Measurements from ENCODE around the gene ACO2.

ACO2 gene

DNA sequence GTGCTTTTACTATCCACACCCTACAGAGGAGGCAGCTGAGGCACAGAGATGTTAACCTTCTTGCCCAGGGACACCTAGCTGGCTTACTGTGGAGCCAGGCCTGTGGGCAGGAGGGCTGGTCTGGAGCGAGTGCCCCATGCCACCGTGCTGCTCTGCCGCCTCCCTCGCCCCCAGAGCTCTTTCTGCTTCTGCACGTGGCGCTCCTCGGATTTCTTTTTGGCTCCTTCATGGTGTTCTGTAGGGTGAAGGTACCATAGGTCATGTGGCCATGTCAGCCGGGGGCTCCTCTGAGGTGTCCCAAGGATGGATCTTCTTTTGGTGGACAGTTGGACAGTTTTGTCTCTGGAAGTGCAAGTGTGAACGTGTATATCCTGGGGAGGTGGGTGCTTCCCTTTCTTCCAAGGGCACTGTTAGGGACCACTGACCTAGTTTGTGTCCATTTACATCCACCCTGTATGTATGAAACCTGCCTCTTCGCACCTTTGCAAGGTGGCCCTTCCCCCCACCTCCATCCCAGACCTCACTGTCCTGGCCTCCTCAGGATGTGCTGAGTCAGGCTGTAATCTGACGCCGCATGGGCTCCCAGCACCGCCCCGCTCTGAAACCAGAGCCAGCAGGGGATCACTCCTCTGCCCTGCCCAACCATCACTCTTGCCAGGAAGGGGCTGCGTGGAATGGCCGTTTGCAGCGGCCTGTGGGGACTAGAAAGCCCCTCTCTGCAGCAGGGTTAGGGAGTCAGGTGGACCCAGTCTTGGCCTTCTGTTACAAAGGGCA, 43.7 kb downstream of the ACO2 start:
- Histone ChIP-seq H3K4me1 (ENCODE audit: insufficient read depth, low read length, poor library complexity, severe bottlenecking) (peaks cover 5% of the 10 kb centered on the region), H3K9me2 (replicated peaks; ENCODE audit: low read depth, low read length) (no peaks in the 10 kb centered on the region), H3K9me3 (ENCODE audit: insufficient read depth, low read depth, low read length) (no peaks in the 10 kb centered on the region), H3F3A (ENCODE audit: low read depth) (no peaks in the 10 kb centered on the region), H3K9ac (ENCODE audit: low read depth, low read length, poor library complexity, severe bottlenecking) (no peak overlapping the region), H4K20me1 (ENCODE audit: insufficient read depth, low read length, poor library complexity, severe bottlenecking) (no peaks in the 10 kb centered on the region), H3K79me2 (ENCODE audit: insufficient read depth, low read length) (no peaks in the 10 kb centered on the region), H3K36me3 (ENCODE audit: insufficient read depth, low read length) (peaks cover 86% of the 10 kb centered on the region; the same call in 1 of the 2 replicates), H2AFZ (ENCODE audit: low read length) (no peak overlapping the region), H3K4me2 (ENCODE audit: low read depth, low read length, poor library complexity, severe bottlenecking) (no peak overlapping the region), H3K27me3 (ENCODE audit: insufficient read depth, low read length, poor library complexity, severe bottlenecking) (no peaks in the 10 kb centered on the region), H3K4me3 (ENCODE audit: low read length, poor library complexity, severe bottlenecking) (no peak overlapping the region)
- TF ChIP-seq EZH2phosphoT487 (IDR thresholded peaks at IDR 0.05; ENCODE audit: borderline replicate concordance) (no peak), CTCF (conservative IDR thresholded peaks at IDR 0.05; ENCODE audit: low read length) (no peak)

DNA sequence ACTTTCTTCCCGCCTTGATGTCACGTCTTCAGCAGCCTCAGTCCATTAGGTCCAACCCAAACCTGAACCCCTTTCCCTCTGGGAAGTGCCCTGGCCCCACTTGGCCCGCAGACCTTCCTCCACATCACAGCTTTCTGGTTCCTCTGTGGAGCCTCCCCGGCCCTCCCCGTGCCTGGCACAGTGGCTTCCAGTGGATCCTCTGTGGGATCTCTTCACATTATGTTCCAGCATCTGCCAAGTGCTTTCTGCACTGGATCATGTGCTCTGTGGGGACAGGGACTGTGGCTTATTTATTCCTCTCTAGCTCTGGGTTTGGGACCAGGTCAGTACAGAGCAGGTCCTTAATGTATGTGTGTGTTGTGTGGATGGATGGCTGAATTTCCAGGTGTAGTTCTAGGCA, 44.5 kb downstream of the ACO2 start:
- Histone ChIP-seq H3F3A (ENCODE audit: low read depth) (no peaks in the 10 kb centered on the region), H3K4me3 (ENCODE audit: low read length, poor library complexity, severe bottlenecking) (no peak overlapping the region), H3K4me1 (ENCODE audit: insufficient read depth, low read length, poor library complexity, severe bottlenecking) (peaks cover 5% of the 10 kb centered on the region), H3K4me2 (ENCODE audit: low read depth, low read length, poor library complexity, severe bottlenecking) (no peak overlapping the region), H3K9ac (ENCODE audit: low read depth, low read length, poor library complexity, severe bottlenecking) (no peak overlapping the region), H3K79me2 (ENCODE audit: insufficient read depth, low read length) (no peaks in the 10 kb centered on the region), H3K9me3 (ENCODE audit: insufficient read depth, low read depth, low read length) (no peaks in the 10 kb centered on the region), H2AFZ (ENCODE audit: low read length) (no peak overlapping the region), H3K27me3 (ENCODE audit: insufficient read depth, low read length, poor library complexity, severe bottlenecking) (no peaks in the 10 kb centered on the region), H3K9me2 (replicated peaks; ENCODE audit: low read depth, low read length) (no peaks in the 10 kb centered on the region), H3K36me3 (ENCODE audit: insufficient read depth, low read length) (peaks cover 86% of the 10 kb centered on the region; the same call in 1 of the 2 replicates), H4K20me1 (ENCODE audit: insufficient read depth, low read length, poor library complexity, severe bottlenecking) (no peaks in the 10 kb centered on the region)
- no peak for TF ChIP-seq CTCF (conservative IDR thresholded peaks at IDR 0.05; ENCODE audit: low read length)
- no peak for TF ChIP-seq EZH2phosphoT487 (IDR thresholded peaks at IDR 0.05; ENCODE audit: borderline replicate concordance)

GRCh38 chr22:41516462-41516861, 47.5 kb downstream of the ACO2 start:
- no peak for TF ChIP-seq CTCF (conservative IDR thresholded peaks at IDR 0.05; ENCODE audit: low read length)
- no peak for TF ChIP-seq EZH2phosphoT487 (IDR thresholded peaks at IDR 0.05; ENCODE audit: borderline replicate concordance)
- Histone ChIP-seq H3K9ac (ENCODE audit: low read depth, low read length, poor library complexity, severe bottlenecking) (no peak overlapping the region), H2AFZ (ENCODE audit: low read length) (no peak overlapping the region), H3K9me3 (ENCODE audit: insufficient read depth, low read depth, low read length) (no peaks in the 10 kb centered on the region), H3K4me2 (ENCODE audit: low read depth, low read length, poor library complexity, severe bottlenecking) (no peak overlapping the region), H3K4me1 (ENCODE audit: insufficient read depth, low read length, poor library complexity, severe bottlenecking) (peaks cover 5% of the 10 kb centered on the region), H3K9me2 (replicated peaks; ENCODE audit: low read depth, low read length) (no peaks in the 10 kb centered on the region), H4K20me1 (ENCODE audit: insufficient read depth, low read length, poor library complexity, severe bottlenecking) (no peaks in the 10 kb centered on the region), H3K4me3 (ENCODE audit: low read length, poor library complexity, severe bottlenecking) (no peak overlapping the region), H3F3A (ENCODE audit: low read depth) (no peaks in the 10 kb centered on the region), H3K79me2 (ENCODE audit: insufficient read depth, low read length) (no peaks in the 10 kb centered on the region), H3K36me3 (ENCODE audit: insufficient read depth, low read length) (peaks cover 69% of the 10 kb centered on the region; the same call in 1 of the 2 replicates), H3K27me3 (ENCODE audit: insufficient read depth, low read length, poor library complexity, severe bottlenecking) (no peaks in the 10 kb centered on the region)
